NCI-H1105 treated with DMSO at 0.1 percent for 48 hours (cell line): ENCODE measurements around the gene NOL3.

Experiments
- DNase-seq: peaks from one replicate; lab custom pipeline; 2025; lab: John Stamatoyannopoulos, UW

NOL3 gene

GRCh38 chr16:67155295-67156142 lies 14.8 kb upstream of the NOL3 start:
- DNase-seq = peak; percentile 63

GRCh38 chr16:67156143-67156844 lies 14.0 kb upstream of the NOL3 start:
- peak; percentile 2 for DNase-seq

GRCh38 chr16:67157106-67157748 lies 13.1 kb upstream of the NOL3 start:
- DNase-seq = no peak

DNA sequence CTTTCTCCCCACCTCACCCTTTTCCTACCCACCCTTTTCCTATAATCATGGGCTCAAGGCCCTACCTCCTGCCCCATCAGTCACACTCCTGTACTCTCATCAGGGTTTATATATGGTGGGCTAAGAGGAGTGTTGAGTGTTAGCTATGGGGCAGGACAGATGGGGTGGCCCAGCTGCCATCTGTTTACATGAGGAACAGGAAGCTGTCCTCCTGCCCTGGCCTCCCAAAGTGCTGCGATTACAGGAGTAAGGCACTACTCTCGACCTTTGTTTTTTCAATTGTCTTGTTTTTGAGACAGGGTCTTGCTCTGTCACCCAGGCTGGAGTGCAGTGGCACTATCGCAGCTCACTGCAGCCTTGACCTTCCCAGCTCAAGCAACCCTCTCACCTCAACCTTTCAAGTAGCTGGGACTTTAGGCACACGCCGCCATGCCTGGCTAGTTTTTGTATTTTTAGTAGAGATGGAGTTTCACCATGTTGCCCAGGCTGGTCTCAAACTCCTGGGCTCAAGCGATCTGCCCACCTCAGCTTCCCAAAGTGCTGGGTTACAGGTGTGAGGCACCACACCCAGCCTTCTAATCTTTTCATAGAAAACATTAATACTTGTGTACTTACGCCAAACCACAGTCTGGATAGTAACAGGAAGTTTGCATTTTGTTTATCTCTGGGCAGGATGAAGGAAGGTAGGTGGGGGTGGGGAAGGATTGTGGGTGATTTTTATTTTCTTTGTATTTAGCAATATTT lies 12.3 kb upstream of the NOL3 start:
- DNase-seq = no peak

DNA sequence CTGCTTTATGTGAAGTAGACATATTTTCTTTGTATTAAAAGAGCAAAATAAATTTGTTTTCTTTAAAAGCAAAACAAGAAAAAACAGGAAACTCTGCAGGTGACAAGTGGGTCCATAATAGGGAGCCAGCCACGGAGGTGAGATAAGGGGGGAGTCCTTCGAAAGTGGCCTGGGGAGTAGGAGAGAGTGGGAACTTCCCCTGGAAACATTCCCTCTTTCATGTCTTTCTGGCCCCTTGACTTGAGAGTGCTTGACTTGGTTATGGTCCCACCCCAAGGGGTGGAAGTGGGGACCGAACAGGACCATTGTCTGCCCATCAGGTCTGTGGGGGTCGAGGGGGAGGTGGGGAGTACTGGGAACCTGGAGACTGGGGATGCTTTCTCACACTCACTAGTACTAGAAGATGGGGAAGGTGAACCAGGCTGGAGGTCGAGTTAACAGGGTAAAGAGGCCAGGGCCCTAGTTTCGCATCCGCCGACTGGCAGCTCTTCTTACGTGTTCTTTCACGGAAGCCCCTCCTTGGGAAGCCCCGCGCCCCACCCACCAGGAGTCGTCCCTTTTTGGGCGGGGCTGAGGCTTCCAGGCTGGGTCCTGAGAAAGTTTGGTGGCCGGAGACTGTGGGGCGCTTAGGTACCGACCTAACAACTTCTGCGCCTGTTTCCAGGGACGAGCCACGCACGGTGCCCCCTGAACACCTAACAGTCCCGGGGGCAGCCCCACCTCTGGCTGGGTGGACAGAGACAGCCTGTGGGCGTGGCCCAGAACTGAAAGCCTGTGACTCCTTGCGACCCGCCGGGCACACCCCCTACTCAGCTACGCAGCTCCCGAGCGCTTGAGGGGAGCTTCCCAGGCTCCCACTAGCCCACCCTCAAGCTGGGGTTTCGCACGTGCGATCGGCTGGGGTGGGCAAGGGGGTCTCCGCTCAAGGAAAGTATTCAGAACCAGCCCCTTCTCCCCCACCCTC lies 11.4 kb upstream of the NOL3 start:
- no peak for DNase-seq

DNA sequence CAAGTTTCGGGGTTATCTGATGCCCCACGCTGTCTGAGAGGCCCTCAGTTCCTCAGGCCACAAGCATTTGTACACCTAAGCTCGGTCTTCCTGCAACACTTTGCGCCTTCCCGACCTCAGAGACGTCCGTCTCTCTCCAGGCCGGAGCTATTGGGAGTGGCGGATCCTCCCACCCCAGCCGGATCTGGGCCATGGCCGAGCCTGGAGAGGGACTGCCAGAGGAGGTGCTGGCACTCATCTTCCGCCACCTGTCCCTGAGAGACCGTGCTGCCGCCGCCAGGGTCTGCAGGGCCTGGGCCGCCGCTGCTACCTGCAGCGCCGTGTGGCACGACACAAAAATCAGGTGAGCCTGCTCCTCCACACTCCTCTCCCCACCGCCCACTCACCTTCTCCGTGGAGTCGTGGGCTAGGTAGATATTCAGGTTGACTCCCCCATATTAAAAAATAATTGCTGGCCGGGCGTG lies 8.7 kb upstream of the NOL3 start:
- DNase-seq = no peak

DNA sequence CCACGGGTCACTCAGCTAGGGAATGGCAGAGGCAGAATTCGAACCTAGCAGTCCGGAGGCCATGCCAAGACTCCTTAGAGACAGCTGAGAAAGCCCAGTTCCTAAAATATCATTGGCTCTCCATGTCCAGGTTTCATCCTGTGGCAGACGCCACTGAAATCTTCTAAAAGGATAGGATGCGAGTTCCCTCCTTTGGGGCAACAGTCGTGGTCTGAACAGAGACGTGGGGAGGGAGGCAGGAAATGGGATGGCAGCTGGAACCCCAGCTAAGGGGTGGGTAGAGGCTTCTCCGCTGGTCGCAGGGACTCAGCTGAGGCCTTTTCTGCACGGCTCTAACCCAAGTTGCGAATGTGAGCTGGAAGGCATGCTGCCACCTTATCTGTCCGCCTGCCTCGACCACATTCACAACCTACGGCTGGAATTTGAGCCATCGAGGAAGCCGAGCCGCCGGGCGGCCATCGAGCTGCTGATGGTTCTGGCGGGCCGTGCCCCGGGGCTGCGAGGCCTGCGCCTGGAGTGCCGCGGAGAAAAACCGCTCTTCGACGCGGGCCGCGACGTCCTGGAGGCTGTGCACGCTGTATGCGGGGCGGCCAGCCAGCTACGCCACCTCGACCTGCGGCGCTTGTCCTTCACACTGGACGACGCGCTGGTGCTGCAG lies 7.7 kb upstream of the NOL3 start:
- DNase-seq = no peak

DNA sequence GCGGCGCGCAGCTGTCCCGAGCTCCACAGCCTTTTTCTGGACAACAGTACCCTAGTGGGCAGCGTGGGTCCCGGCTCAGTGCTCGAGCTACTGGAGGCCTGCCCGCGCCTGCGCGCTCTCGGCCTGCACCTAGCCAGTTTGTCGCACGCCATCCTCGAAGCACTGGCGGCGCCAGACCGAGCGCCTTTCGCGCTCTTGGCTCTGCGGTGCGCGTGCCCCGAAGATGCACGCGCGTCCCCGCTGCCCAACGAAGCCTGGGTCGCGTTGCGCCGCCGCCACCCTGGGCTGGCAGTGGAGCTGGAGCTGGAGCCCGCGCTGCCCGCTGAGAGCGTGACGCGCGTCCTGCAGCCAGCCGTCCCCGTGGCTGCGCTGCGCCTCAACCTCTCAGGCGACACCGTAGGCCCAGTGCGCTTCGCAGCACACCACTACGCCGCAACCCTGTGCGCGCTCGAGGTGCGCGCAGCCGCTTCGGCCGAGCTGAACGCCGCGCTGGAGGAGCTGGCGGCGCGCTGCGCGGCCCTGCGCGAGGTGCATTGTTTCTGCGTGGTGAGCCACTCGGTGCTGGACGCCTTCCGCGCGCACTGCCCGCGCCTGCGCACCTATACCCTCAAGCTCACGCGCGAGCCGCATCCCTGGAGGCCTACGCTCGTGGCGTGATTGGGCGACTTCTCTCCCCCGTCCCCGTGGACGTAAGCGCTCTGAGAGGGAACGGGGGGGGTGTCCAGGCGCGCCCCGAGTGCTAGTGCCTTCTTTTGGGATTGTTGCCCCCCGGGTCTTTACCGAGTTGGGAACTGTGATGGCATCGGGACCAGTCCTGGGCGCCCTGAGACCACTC lies 7.0 kb upstream of the NOL3 start:
- peak; percentile 77 for DNase-seq

DNA sequence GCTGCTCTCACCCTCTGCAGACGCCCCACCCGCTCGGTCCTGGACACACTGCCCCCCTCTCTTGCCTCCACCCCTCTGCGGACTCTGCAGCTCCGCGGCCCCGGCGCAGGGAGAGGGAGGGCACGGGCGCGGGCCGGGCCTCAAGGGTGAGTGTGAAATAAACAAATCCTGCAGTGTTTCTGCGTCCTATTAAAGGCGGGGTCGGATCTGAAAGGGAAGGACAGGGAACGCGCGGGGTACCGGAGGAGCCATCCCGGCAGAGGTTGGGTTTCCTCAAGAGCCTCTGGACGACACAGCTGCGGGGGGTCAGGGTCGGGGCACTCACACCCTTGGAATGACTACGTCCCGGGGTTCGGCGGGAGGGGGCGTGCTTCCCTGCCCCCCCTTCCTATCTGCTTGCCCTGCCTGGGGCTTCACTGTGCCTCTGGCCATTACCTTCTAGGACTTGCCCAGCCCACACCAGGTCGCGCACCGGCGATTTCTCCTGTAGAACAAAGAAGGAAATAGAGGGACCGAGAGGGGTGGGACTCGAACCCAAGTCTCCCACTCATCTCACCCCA lies 6.3 kb upstream of the NOL3 start:
- no peak for DNase-seq

DNA sequence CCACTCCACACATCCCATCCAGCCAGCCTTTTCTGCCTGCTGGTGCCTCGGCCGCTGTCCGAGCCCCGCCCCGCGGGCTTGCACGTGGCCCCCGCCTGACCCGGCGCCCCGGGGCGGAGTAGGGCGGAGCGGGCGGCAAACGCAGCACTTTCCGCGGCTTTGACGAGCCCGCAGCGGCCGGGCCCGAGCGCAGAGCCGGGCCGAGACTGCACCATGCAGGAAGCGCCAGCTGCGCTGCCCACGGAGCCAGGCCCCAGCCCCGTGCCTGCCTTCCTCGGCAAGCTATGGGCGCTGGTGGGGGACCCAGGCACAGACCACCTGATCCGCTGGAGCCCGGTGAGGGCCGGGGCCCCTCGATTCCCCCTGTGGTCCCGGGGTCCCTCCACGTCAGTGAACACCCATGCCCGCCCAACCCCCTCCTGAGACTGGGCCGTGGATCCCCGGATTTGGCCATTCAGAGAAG lies 5.7 kb upstream of the NOL3 start, which contains the start of gene HSF4:
Gene HSF4, plus strand, starts transcription at position 147 of the 463 bp plus-strand sequence. Its CDS starts 67 bp downstream, at position 214.
- no peak for DNase-seq

DNA sequence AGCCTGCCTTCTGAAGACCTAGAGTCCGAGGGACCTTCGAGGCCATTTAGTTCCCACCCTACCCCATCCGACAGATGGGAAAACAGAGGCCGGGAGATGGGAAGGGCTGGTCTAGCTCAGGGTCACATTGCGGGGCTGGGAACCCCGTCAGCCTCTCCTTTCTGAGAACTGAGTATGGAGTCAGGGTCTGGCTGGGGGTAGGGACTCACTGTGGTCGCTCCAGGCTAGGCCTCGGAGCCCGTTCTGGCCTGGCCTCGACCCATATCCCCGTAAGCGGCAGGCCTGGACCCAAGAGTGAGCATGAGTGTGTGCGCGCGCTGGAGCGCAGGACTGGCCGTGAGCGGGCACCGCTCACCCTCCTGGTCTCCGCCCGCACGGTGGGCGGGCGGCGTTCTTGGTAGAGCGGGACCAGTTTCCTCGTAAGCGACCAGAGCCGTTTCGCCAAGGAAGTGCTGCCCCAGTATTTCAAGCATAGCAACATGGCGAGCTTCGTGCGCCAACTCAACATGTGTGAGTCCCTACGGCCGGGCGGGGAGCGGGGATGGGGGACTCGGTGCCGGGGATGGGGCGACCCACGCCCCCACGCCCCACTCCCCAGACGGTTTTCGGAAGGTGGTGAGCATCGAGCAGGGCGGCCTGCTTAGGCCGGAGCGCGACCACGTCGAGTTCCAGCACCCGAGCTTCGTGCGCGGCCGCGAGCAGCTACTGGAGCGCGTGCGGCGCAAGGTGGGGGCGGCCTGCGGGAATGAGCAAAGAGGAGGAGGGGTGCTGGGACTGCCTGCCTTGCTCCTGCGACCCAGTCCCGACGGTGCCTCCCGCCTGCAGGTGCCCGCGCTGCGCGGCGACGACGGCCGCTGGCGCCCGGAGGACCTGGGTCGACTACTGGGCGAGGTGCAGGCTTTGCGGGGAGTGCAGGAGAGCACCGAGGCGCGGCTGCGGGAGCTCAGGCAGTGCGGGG lies 4.9 kb upstream of the NOL3 start:
- DNase-seq = no peak

- no peak for DNase-seq
Measured at GRCh38 chr16:67166110-67166547, 4.2 kb upstream of the NOL3 start.

DNA sequence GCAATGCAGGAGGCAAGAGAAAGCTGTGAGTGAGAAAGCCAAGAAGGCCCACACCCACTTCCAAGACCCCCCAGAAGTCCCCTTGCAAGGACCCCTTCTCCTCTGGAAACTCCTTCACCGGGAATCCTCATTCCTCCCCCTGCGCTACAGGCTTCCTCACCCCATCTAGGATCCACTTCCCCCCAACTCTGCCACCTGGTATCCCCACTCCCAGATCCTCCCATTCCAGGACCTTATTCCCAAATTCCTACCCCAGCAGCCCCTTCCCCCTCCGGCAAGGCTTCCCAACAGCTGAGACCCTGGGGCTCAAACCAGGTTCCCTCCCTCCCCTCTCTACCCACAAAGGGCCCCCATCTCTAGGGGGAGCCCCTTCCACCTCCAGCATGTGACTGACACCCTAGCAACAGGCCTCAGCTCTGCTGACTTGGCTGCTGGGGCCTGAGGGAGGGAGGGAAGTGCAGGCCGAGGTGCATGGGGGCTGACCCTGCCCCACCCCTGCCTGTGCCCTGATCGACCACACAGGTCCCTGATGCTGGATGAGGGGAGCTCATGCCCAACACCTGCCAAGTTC lies 3.7 kb upstream of the NOL3 start:
- no peak for DNase-seq

DNA sequence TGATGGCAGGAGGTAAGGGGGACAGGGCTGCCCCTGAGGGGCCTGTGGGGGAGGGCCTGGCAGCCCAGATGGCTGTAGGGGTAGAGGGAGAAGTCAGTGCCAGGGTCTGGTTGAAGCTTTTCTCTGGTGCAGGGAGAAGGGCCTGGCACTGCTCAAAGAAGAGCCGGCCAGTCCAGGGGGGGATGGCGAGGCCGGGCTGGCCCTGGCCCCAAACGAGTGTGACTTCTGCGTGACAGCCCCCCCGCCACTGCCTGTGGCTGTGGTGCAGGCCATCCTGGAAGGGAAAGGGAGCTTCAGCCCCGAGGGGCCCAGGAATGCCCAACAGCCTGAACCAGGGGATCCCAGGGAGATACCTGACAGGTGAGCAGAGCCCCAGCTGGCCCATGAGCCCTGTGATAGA lies 2.8 kb upstream of the NOL3 start:
- DNase-seq = no peak

DNA sequence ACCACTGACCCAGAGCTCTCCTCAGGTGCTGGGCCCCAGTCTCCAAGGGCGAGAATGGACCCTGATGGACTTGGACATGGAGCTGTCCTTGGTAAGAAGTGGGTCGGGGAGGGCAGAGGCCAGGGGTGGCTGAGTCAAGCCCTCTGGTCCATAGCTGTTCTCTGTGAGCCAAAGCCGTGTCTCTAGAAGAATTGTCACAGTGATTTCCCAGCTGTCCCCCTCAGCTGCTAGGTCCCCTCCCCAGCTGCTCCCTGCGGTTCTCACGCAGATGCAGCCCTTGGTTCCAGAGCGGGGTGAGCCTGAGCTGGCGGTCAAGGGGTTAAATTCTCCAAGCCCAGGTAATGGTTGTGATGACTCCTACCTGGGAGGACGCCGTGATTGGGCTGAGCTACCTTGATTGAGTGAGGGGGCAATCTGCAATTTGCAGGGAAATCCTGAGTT lies 1.3 kb upstream of the NOL3 start:
- DNase-seq = no peak

DNA sequence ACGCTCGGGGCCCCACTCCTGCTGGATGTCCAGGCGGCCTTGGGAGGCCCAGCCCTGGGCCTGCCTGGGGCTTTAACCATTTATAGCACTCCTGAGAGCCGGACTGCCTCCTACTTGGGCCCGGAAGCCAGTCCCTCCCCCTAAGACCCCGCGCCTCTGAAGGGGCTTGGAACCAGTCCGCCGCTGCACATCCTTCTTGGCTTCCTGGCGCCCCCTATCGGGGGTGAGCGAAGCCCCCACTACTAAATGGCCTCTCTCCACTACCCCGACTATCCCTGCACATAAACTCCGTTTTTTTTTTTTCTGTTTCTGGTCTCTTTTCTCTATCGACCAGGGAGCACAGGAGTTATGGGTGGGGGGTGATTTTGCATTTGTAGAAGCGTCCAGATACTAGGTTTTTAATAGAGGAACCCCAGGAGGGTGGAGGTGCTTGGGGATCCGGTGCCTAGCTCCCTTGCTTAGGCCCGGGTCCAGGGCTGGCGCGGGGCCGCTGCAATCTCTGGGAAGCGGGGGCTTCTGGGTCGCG lies 633 bp upstream of the NOL3 start:
- DNase-seq = peak; percentile 31
